ENCODE data around the gene HYLS1.

HYLS1 gene

GRCh38 chr11:125940145-125940544 is 52.7 kb downstream of the HYLS1 start:
- POLR2A ChIA-PET, result interaction anchor here (1.2 kb wide), 1 partner anchor 313 kb away, joined by 3 read pairs; no protein-coding TSS in a partner anchor
- no peak for TF ChIP-seq TARDBP (IDR thresholded peaks at IDR 0.05)
- TF ChIP-seq CTBP1 (IDR thresholded peaks at IDR 0.05; ENCODE audit: borderline replicate concordance), result no peak
- no peak for TF ChIP-seq SUZ12 (IDR thresholded peaks at IDR 0.05)
- TF ChIP-seq L3MBTL2 (conservative IDR thresholded peaks at IDR 0.05), result no peak
- TF ChIP-seq ELF4 (IDR thresholded peaks at IDR 0.05), result no peak
- TF ChIP-seq ZNF384 (IDR thresholded peaks at IDR 0.05), result no peak
- CTCF ChIA-PET, result interaction anchor here (0.7 to 1.2 kb wide), 3 partner anchors 8 to 254 kb away, joined by 3 to 7 read pairs (median 4); no protein-coding TSS in a partner anchor
- DNase-seq (ENCODE audit: extremely low spot score), result no peak

DNA sequence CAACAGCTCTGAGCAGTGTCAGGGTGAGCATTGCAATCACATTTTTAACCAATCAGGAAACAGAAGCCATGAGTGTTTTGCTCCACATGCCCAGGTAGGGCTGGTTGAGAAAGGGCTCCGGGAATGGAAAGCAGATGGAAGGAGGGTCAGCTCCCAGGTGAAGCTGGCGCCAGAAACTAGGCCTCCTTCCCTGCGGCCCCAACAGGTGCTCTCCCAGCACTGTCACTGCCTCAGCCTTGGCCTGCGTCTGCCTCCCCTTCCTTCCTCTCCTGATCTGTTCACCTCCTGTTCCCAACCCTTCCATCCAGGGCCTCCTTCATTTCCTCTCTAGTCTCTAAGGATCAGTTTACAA is 53.8 kb downstream of the HYLS1 start:
- ChIA-PET CTCF (interaction anchor here (0.7 to 1.6 kb wide), 2 partner anchors 166 to 253 kb away, joined by 5 read pairs; no protein-coding TSS in a partner anchor), POLR2A (interaction anchor here (1.2 kb wide), 1 partner anchor 314 kb away, joined by 3 read pairs; no protein-coding TSS in a partner anchor)
- no peak for TF ChIP-seq SP1 (IDR thresholded peaks at IDR 0.05)
- no peak for TF ChIP-seq L3MBTL2 (conservative IDR thresholded peaks at IDR 0.05)
- no peak for DNase-seq (ENCODE audit: extremely low spot score)

DNA sequence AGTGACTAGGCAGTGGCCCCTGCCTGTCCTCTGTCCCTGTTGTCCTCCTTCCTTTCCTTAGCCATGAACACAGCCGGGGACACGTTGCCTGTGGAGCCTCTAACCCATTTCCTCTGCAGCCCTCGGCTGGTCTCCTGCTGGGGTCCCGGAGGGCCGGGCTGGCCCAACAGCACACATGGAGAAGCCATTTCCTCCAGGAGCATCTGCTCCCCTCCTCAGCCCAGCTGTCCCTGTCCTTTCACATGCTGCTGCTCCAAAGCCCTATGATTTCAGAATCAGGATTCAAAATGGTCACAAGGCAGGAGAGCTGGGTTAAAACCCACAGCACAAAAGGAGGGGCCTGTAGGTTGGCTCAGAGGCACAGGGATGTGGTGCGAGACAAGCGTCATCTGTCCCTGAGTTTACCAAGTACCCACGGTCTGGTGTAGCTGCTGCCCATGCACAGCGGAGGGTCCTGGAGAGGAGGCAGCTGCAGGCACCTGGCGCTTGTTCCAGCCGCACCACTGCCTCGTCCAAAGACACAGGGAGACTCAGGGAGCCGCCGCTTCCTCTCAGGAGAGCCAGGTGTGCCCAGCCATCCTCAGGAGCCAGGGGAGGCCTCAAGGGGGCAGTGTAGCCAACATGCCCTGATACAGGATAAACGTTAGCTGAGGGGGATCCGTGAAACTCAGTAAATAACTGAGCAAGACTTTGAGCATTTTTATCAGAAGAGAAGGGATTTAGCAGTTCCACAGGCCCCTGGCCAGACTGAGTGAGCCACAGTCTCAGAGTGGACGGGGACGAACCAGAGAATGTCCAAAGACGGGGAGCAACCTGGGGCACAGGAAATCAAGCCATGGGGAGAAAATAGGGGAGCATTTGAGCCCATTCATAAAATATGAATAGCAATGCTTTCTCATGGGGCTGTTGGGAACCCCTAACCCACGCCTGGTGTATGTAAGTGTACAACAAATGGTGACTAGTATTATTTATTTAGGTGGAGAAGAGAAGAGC is 54.4 kb downstream of the HYLS1 start:
- DNase-seq (ENCODE audit: extremely low spot score), result peak; percentile 72
- ChIA-PET POLR2A (interaction anchor here (1.2 kb wide), 1 partner anchor 315 kb away, joined by 3 read pairs; no protein-coding TSS in a partner anchor), CTCF (interaction anchor here (0.6 to 1.9 kb wide), 7 partner anchors 10 to 252 kb away, joined by 3 to 9 read pairs (median 5); partner anchors contain the start of gene CDON)
- TF ChIP-seq ZNF384 (IDR thresholded peaks at IDR 0.05) (no peak), FOXM1 (IDR thresholded peaks at IDR 0.05; ENCODE audit: borderline replicate concordance) (no peak), PKNOX1 (IDR thresholded peaks at IDR 0.05) (no peak), BHLHE40 (IDR thresholded peaks at IDR 0.05; ENCODE audit: borderline replicate concordance) (no peak), SUZ12 (IDR thresholded peaks at IDR 0.05) (no peak), FOXK2 (IDR thresholded peaks at IDR 0.05) (no peak), FOXA1 (IDR thresholded peaks at IDR 0.05) (no peak), CTBP1 (IDR thresholded peaks at IDR 0.05; ENCODE audit: borderline replicate concordance) (no peak), TARDBP (IDR thresholded peaks at IDR 0.05) (no peak), NFRKB (IDR thresholded peaks at IDR 0.05) (no peak), ELF4 (IDR thresholded peaks at IDR 0.05) (no peak), L3MBTL2 (conservative IDR thresholded peaks at IDR 0.05) (no peak), SP1 (IDR thresholded peaks at IDR 0.05) (no peak), LEF1 (IDR thresholded peaks at IDR 0.05; ENCODE audit: borderline replicate concordance) (no peak), HDGF (IDR thresholded peaks at IDR 0.05; ENCODE audit: borderline replicate concordance) (no peak)

DNA sequence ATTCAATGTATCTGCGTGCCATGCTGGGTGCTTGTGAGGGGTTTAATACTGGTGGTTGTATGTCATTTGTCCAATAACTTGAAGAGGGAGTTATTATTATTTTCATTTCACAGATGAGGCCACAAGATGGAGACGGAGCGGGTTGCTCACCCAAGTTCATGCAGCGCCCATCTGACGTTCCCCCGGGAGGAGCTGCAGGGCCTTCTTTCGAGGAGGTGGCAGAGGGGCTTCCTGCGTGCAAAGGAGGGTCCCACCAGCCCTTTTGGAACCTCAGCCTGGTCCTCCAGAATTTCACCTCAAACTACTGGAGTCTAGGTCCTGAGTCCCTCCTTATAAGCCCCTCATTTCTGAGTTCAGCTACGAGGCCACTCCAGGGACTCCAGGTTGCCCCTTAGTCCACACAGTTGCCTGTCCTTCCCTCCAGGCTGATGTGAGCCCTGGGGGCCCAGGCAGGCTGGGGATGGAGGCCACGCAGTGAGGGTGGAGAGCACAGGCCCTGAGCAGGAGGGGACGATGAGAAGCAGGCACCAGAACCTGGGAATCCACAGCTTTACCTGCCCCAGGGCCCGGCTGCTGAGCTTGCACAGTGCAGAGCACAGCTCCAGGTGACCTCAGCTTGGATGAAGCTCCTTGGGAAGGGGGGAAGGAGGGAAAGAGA is 55.4 kb downstream of the HYLS1 start:
- DNase-seq (ENCODE audit: extremely low spot score), result no peak
- TF ChIP-seq FOXM1 (IDR thresholded peaks at IDR 0.05; ENCODE audit: borderline replicate concordance), result no peak
- no peak for TF ChIP-seq HDGF (IDR thresholded peaks at IDR 0.05; ENCODE audit: borderline replicate concordance)
- TF ChIP-seq ZNF384 (IDR thresholded peaks at IDR 0.05), result no peak
- TF ChIP-seq CTBP1 (IDR thresholded peaks at IDR 0.05; ENCODE audit: borderline replicate concordance), result no peak
- no peak for TF ChIP-seq ELF4 (IDR thresholded peaks at IDR 0.05)
- TF ChIP-seq SUZ12 (IDR thresholded peaks at IDR 0.05), result no peak
- TF ChIP-seq L3MBTL2 (conservative IDR thresholded peaks at IDR 0.05), result no peak
- TF ChIP-seq PKNOX1 (IDR thresholded peaks at IDR 0.05), result no peak
- TF ChIP-seq NFRKB (IDR thresholded peaks at IDR 0.05), result no peak
- no peak for TF ChIP-seq BHLHE40 (IDR thresholded peaks at IDR 0.05; ENCODE audit: borderline replicate concordance)
- no peak for TF ChIP-seq FOXA1 (IDR thresholded peaks at IDR 0.05)
- no peak for TF ChIP-seq SP1 (IDR thresholded peaks at IDR 0.05)
- TF ChIP-seq LEF1 (IDR thresholded peaks at IDR 0.05; ENCODE audit: borderline replicate concordance), result no peak
- POLR2A ChIA-PET, result no interaction called here
- CTCF ChIA-PET, result interaction anchor here (0.8 to 1.9 kb wide), 6 partner anchors 11 to 119 kb away, joined by 3 to 9 read pairs (median 5); partner anchors contain the start of gene CDON

DNA sequence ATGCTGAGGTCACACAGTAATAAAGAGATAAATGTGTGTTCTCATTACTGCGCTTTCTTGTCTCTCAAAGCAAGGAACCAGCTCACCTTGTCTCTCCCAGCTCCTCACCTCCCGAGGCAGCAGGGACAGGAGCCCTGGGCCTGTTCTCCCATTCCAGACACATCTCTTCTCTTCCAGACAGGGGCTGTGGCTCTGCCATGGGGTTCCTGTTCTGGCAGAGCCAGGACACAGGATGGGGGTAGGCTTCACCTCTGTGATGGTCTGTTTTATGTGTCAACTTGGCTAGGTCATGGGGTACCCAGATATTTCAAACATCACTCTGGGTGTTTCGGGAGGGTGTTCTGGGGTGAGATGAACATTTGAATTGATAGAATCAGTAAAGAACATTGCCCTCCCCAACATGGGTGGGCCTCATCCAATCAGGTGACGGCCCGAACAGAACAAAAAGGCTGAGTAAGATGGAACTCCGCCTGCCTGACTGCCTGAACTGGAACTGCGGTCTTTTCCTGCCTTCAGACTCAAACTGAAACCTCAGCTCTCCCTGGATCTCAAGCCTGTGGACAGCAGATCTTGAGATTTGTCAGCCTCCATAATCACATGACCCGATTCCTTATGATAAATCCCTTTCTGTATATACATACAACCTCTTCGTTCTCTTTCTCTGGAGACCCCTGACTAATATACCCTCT is 56.3 kb downstream of the HYLS1 start:
- DNase-seq (ENCODE audit: extremely low spot score), result no peak
- CTCF ChIA-PET, result interaction anchor here (0.8 to 2.2 kb wide), 6 partner anchors 12 to 250 kb away, joined by 3 to 8 read pairs (median 5); no protein-coding TSS in a partner anchor
- no peak for TF ChIP-seq BHLHE40 (IDR thresholded peaks at IDR 0.05; ENCODE audit: borderline replicate concordance)
- no peak; the same call in 1 of the 2 replicates for TF ChIP-seq FOXM1 (IDR thresholded peaks at IDR 0.05; ENCODE audit: borderline replicate concordance)
- no peak for TF ChIP-seq TARDBP (IDR thresholded peaks at IDR 0.05)
- no peak for TF ChIP-seq LEF1 (IDR thresholded peaks at IDR 0.05; ENCODE audit: borderline replicate concordance)
- no peak for TF ChIP-seq CTBP1 (IDR thresholded peaks at IDR 0.05; ENCODE audit: borderline replicate concordance)
- no peak for TF ChIP-seq ARNT (IDR thresholded peaks at IDR 0.05)
- POLR2A ChIA-PET, result interaction anchor here (1.9 kb wide), 1 partner anchor 41 kb away, joined by 4 read pairs; the partner anchor contains the start of gene PUS3

Measured in HEK293T (cell line).